DND-41 (cell line): ENCODE measurements around the gene MYB.
A peak's percentile ranks its signal among the peaks of the same experiment; 100 is the strongest.

Experiments used
- ATAC-seq: fragments of 200-7000 bp; cut with Tn5 transposase; 3 replicates; pipeline ENCODE4 v1.9.1; 2021; ENCODE audit warnings: low read depth; ENCODE audit not compliant: insufficient read depth
- DNase-seq: peaks from one replicate; pipeline ENCODE4 v3.0.0-alpha.2; 2020
- H2AFZ ChIP-seq: 2 replicates; pipeline ENCODE4 v1.6.0; 2012; ENCODE audit warnings: low read depth, low read length
- H3K27ac ChIP-seq: 2 replicates; pipeline ENCODE4 v1.5.1; 2012; ENCODE audit warnings: low read length, inconsistent platforms
- H3K27me3 ChIP-seq: fragments of 200-600 bp; sonication (generic); 2 replicates; pipeline ENCODE4 v1.6.0; 2012; ENCODE audit warnings: low read length, mild to moderate bottlenecking, inconsistent platforms; ENCODE audit not compliant: insufficient read depth, poor library complexity
- H3K36me3 ChIP-seq: 2 replicates; pipeline ENCODE4 v1.5.1; 2012; ENCODE audit warnings: low read length, inconsistent platforms; ENCODE audit not compliant: insufficient read depth
- H3K4me1 ChIP-seq: 2 replicates; pipeline ENCODE4 v1.5.1; 2012; ENCODE audit warnings: mild to moderate bottlenecking, low read length; ENCODE audit not compliant: insufficient read depth
- H3K4me2 ChIP-seq: 2 replicates; pipeline ENCODE4 v1.6.0; 2012; ENCODE audit warnings: mild to moderate bottlenecking, moderate library complexity, low read length, inconsistent platforms; ENCODE audit not compliant: insufficient read depth
- H3K4me3 ChIP-seq, 2 experiments: fragments of 200-600 bp in 1 of 2; shearing (Covaris generic) in 1 of 2; 2 replicates each; pipeline ENCODE4 v1.5.1; 2012 to 2016; ENCODE audit warnings: inconsistent platforms in 2 of 2, low read length in 2 of 2, mild to moderate bottlenecking in 2 of 2, low read depth in 1 of 2, moderate library complexity in 1 of 2
- H3K79me2 ChIP-seq: 2 replicates; pipeline ENCODE4 v1.6.0; 2012; ENCODE audit warnings: low read length, inconsistent platforms; ENCODE audit not compliant: insufficient read depth
- H3K9ac ChIP-seq: 2 replicates; pipeline ENCODE4 v1.6.0; 2012; ENCODE audit warnings: low read depth, mild to moderate bottlenecking, inconsistent platforms, low read length, moderate library complexity
- H3K9me3 ChIP-seq: 2 replicates; pipeline ENCODE4 v1.5.1; 2012; ENCODE audit warnings: low read length, moderate library complexity, mild to moderate bottlenecking, inconsistent platforms; ENCODE audit not compliant: insufficient read depth, severe bottlenecking
- H4K20me1 ChIP-seq: 2 replicates; pipeline ENCODE4 v1.6.0; 2012; ENCODE audit warnings: low read length; ENCODE audit not compliant: insufficient read depth
- CTCF ChIP-seq: IDR thresholded peaks from 2 replicates; pipeline ENCODE4 v1.5.1; 2012; ENCODE audit warnings: borderline replicate concordance, low read length, moderate library complexity, mild to moderate bottlenecking; ENCODE audit not compliant: poor library complexity, severe bottlenecking; ENCODE audit errors: extremely low read depth
- EZH2 ChIP-seq: IDR thresholded peaks from 3 replicates; pipeline ENCODE4 v1.6.1; 2012; ENCODE audit warnings: borderline replicate concordance, low read depth, mild to moderate bottlenecking, moderate library complexity, low read length, inconsistent platforms; ENCODE audit not compliant: severe bottlenecking

The MYB gene

DNA sequence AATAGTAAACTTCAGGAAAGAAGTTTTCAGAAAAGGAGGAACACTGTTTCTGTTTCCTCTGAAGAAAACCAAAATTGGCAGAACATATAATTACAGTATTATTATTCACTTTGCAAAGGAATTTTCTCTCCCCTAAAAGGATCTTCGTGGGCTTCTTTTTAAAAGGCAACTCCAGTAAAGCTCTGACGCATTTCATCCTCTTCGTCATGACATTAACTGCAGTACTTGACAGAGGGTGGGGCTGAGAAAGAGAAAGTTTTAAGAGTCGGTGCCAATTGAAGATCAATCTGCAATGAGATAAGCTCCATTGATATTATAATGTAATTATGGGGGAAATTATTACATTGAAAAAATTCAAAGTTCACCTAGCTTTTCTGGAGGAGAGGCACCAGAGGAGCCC lies 75.8 kb downstream of the MYB start:
- Histone ChIP-seq H3K4me1 (peaks cover 43% of the 10 kb centered on the region), H4K20me1 (no peaks in the 10 kb centered on the region), H3K4me3 (no peak overlapping the region), H3K36me3 (no peaks in the 10 kb centered on the region), H3K9ac (no peak overlapping the region), H3K4me2 (no peak overlapping the region), H3K9me3 (no peaks in the 10 kb centered on the region), H3K27ac (no peak overlapping the region), H3K27me3 (no peaks in the 10 kb centered on the region), H3K79me2 (no peaks in the 10 kb centered on the region), H2AFZ (no peak overlapping the region)
- DNase-seq (no peak), ATAC-seq (no peak)
- TF ChIP-seq CTCF (no peak), EZH2 (no peak)

DNA sequence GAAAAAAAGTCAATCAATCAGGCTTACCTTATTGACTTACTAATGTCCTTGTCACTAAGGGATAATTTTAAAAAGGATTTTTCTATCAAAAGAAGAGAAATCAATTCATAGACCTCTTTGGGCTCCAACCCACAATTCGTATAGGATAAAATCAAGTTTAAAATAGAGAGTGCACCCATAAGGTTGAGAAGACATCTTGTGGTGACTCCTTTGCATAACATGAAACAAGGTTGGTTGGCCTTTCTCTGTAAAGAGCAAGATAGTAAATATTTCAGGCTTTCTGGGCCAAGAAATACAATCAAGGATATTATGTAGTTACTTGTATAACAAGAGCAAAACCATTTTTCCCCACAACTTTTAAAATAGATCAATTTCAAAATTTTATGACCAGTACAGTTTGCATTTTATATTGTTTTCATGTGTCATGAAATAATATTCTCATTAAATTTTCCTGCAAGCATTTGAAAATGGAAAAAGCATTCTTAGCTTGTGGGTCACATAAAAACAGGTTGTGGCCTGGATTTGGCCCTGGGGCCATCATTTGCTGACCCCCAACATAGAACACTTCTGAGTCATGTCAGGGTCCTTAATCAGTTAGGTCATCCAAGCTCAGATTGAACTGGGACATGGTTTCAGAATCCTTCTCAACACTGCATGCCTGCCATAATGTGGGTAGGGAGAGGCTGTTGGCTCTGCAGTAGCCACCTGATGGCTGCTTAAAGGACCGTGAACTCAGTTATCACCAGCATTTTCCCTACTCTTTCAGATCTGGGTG lies 76.7 kb downstream of the MYB start:
- DNase-seq (no peak), ATAC-seq (0 out of 3 replicates have a peak, but pooled peaks have one; percentile 47)
- Histone ChIP-seq H3K79me2 (no peaks in the 10 kb centered on the region), H4K20me1 (no peaks in the 10 kb centered on the region), H3K27ac (0 out of 2 replicates have a peak overlapping the region, but pooled peaks have one; percentile 23), H3K4me2 (no peak overlapping the region), H3K27me3 (no peaks in the 10 kb centered on the region), H3K4me3 (no peak overlapping the region), H2AFZ (peak overlapping the region; percentile 22; the same call in 1 of the 2 replicates), H3K9me3 (no peaks in the 10 kb centered on the region), H3K4me1 (peaks cover 33% of the 10 kb centered on the region), H3K9ac (no peak overlapping the region), H3K36me3 (no peaks in the 10 kb centered on the region)
- TF ChIP-seq CTCF, result peak; percentile 42
- no peak for TF ChIP-seq EZH2

GRCh38 chr6:135258970-135259369 lies 77.9 kb downstream of the MYB start:
- H3K4me3 ChIP-seq, result no peak overlapping the region
- 0 out of 2 replicates have a peak overlapping the region, but pooled peaks have one; percentile 8 for H2AFZ ChIP-seq
- ATAC-seq (no peak), DNase-seq (no peak)
- H4K20me1 ChIP-seq, result no peaks in the 10 kb centered on the region
- no peaks in the 10 kb centered on the region for H3K36me3 ChIP-seq
- H3K79me2 ChIP-seq, result no peaks in the 10 kb centered on the region
- no peaks in the 10 kb centered on the region for H3K27me3 ChIP-seq
- no peak overlapping the region for H3K9ac ChIP-seq
- H3K4me2 ChIP-seq, result no peak overlapping the region
- H3K4me1 ChIP-seq, result peaks cover 24% of the 10 kb centered on the region
- no peak for TF ChIP-seq EZH2
- no peak for TF ChIP-seq CTCF
- H3K27ac ChIP-seq, result no peak overlapping the region
- no peaks in the 10 kb centered on the region for H3K9me3 ChIP-seq
